ENCODE results near the gene PIK3R5.

PIK3R5 gene

GRCh38 chr17:8922928-8923327, 42.6 kb downstream of the PIK3R5 start:
- in situ Hi-C loops (cut with MboI; ENCODE audit: low sequenced_read_pairs, unreplicated experiment): no loop called here
- DNase-seq (ENCODE audit: low spot score): no peak
- TF ChIP-seq CTCF (IDR thresholded peaks at IDR 0.05; ENCODE audit: borderline replicate concordance, control extremely low read depth, extremely low read depth, insufficient read depth, missing control alignments): no peak

- DNase-seq (ENCODE audit: low spot score): no peak
- in situ Hi-C loops (cut with MboI; ENCODE audit: low sequenced_read_pairs, unreplicated experiment): no loop called here
- no peak for TF ChIP-seq CTCF (IDR thresholded peaks at IDR 0.05; ENCODE audit: borderline replicate concordance, control extremely low read depth, extremely low read depth, insufficient read depth, missing control alignments)
Measured at GRCh38 chr17:8922451-8922850, 43.1 kb downstream of the PIK3R5 start.

- DNase-seq (ENCODE audit: low spot score): peak; percentile 49
- in situ Hi-C loops (cut with MboI; ENCODE audit: low sequenced_read_pairs, unreplicated experiment): no loop called here
- no peak for TF ChIP-seq CTCF (IDR thresholded peaks at IDR 0.05; ENCODE audit: borderline replicate concordance, control extremely low read depth, extremely low read depth, insufficient read depth, missing control alignments)
Measured at GRCh38 chr17:8921147-8921546, 44.4 kb downstream of the PIK3R5 start.

- TF ChIP-seq CTCF (IDR thresholded peaks at IDR 0.05; ENCODE audit: borderline replicate concordance, control extremely low read depth, extremely low read depth, insufficient read depth, missing control alignments): no peak
- DNase-seq (ENCODE audit: low spot score): no peak
- in situ Hi-C loops (cut with MboI; ENCODE audit: low sequenced_read_pairs, unreplicated experiment): no loop called here
Measured at GRCh38 chr17:8918807-8919465, 46.6 kb downstream of the PIK3R5 start.

GRCh38 chr17:8916466-8916865, 49.0 kb downstream of the PIK3R5 start:
- no peak for TF ChIP-seq CTCF (IDR thresholded peaks at IDR 0.05; ENCODE audit: borderline replicate concordance, control extremely low read depth, extremely low read depth, insufficient read depth, missing control alignments)
- no peak for DNase-seq (ENCODE audit: low spot score)
- in situ Hi-C loops (cut with MboI; ENCODE audit: low sequenced_read_pairs, unreplicated experiment): no loop called here

- no peak for DNase-seq (ENCODE audit: low spot score)
- in situ Hi-C loops (cut with MboI; ENCODE audit: low sequenced_read_pairs, unreplicated experiment): no loop called here
- TF ChIP-seq CTCF (IDR thresholded peaks at IDR 0.05; ENCODE audit: borderline replicate concordance, control extremely low read depth, extremely low read depth, insufficient read depth, missing control alignments): no peak
Measured at GRCh38 chr17:8914554-8914953, 51.0 kb downstream of the PIK3R5 start.
